Activated CD4-positive, alpha-beta T cell treated with anti-CD3 and anti-CD28 coated beads for 24 hours (primary cell): ENCODE results near the gene GPR176.

Source experiments
- DNase-seq, 2 donors: peaks; one replicate each; pipeline ENCODE4 v3.0.0-alpha.2; 2020; ENCODE audit warnings: low read depth in 2 of 2

GPR176 gene

GRCh38 chr15:39890621-39891020 lies 29.4 kb downstream of the GPR176 start:
- DNase-seq, result no peak

- DNase-seq, result no peak
Measured at GRCh38 chr15:39889601-39890000, 30.5 kb downstream of the GPR176 start.

GRCh38 chr15:39888809-39889208 lies 31.3 kb downstream of the GPR176 start:
- no peak for DNase-seq

GRCh38 chr15:39888243-39888642 lies 31.8 kb downstream of the GPR176 start:
- no peak for DNase-seq

GRCh38 chr15:39887832-39888231 lies 32.2 kb downstream of the GPR176 start:
- DNase-seq, result no peak

- DNase-seq, result no peak
Measured at GRCh38 chr15:39887211-39887610, 32.9 kb downstream of the GPR176 start.

GRCh38 chr15:39886418-39886817 lies 33.6 kb downstream of the GPR176 start:
- no peak for DNase-seq

GRCh38 chr15:39885099-39885777 lies 34.8 kb downstream of the GPR176 start:
- DNase-seq, result no peak

GRCh38 chr15:39884351-39884750 lies 35.7 kb downstream of the GPR176 start:
- no peak for DNase-seq

GRCh38 chr15:39882602-39883001 lies 37.5 kb downstream of the GPR176 start:
- no peak for DNase-seq

- no peak for DNase-seq
Measured at GRCh38 chr15:39881790-39882189, 38.3 kb downstream of the GPR176 start.

GRCh38 chr15:39880718-39881387 lies 39.2 kb downstream of the GPR176 start:
- no peak for DNase-seq

- DNase-seq, result no peak
Measured at GRCh38 chr15:39878406-39878785, 41.7 kb downstream of the GPR176 start.

GRCh38 chr15:39874890-39875549 lies 45.0 kb downstream of the GPR176 start:
- no peak for DNase-seq

GRCh38 chr15:39873978-39874377 lies 46.1 kb downstream of the GPR176 start:
- no peak for DNase-seq

GRCh38 chr15:39870537-39870936 lies 49.5 kb downstream of the GPR176 start:
- DNase-seq, result no peak

- DNase-seq, result no peak
Measured at GRCh38 chr15:39869858-39870515, 50.1 kb downstream of the GPR176 start.

GRCh38 chr15:39869254-39869653 lies 50.8 kb downstream of the GPR176 start:
- no peak for DNase-seq

- DNase-seq, result no peak
Measured at GRCh38 chr15:39868396-39868795, 51.7 kb downstream of the GPR176 start.

- no peak for DNase-seq
Measured at GRCh38 chr15:39864116-39864515, 56.0 kb downstream of the GPR176 start.

GRCh38 chr15:39860871-39861270 lies 59.2 kb downstream of the GPR176 start:
- DNase-seq, result no peak

GRCh38 chr15:39860200-39860599 lies 59.9 kb downstream of the GPR176 start:
- DNase-seq, result no peak

GRCh38 chr15:39859636-39860035 lies 60.4 kb downstream of the GPR176 start:
- DNase-seq, result no peak
